Measurements from ENCODE around the gene GLS2.

- TF ChIP-seq NBN (IDR thresholded peaks at IDR 0.05; ENCODE audit: low read depth) (no peak), HMBOX1 (IDR thresholded peaks at IDR 0.05) (no peak), BHLHE40 (IDR thresholded peaks at IDR 0.05; ENCODE audit: low read length) (no peak), MYNN (IDR thresholded peaks at IDR 0.05) (no peak), MYNN (CRISPR knock-in tag; IDR thresholded peaks at IDR 0.05) (no peak), EP400 (IDR thresholded peaks at IDR 0.05) (no peak), HES1 (IDR thresholded peaks at IDR 0.05; ENCODE audit: low read depth) (no peak)
Observed at GRCh38 chr12:56537546-56537945, 49.6 kb upstream of the GLS2 start.

All from K562 (cell line).